GM21737 (cell line): ENCODE data around the gene IGFBP5.

ENCODE experiments used
- ATAC-seq: cut with Tn5 transposase; IDR thresholded peaks from one replicate; pipeline ENCODE4 v1.9.1; 2021; ENCODE audit warnings: mild to moderate bottlenecking, moderate library complexity; ENCODE audit not compliant: unreplicated experiment

The IGFBP5 gene

GRCh38 chr2:216695401-216695821, at the start of gene IGFBP5:
Gene IGFBP5, minus strand, starts transcription at chr2:216695549. Its CDS starts 774 bp downstream, at chr2:216694775.
- no peak for ATAC-seq

- ATAC-seq: no peak
These were observed 48.4 kb upstream of the IGFBP5 start for GRCh38 chr2:216743781-216744180.

GRCh38 chr2:216742411-216742810, 47.1 kb upstream of the IGFBP5 start:
- ATAC-seq: no peak

GRCh38 chr2:216741223-216741593, 45.9 kb upstream of the IGFBP5 start:
- ATAC-seq: no peak

GRCh38 chr2:216740557-216741222, 45.3 kb upstream of the IGFBP5 start:
- ATAC-seq: no peak

- ATAC-seq: no peak
These were observed 43.7 kb upstream of the IGFBP5 start for GRCh38 chr2:216739035-216739434.

- ATAC-seq: no peak
These were observed 42.3 kb upstream of the IGFBP5 start for GRCh38 chr2:216737676-216738075.

GRCh38 chr2:216736326-216736725, 41.0 kb upstream of the IGFBP5 start:
- ATAC-seq: no peak

GRCh38 chr2:216735668-216736067, 40.3 kb upstream of the IGFBP5 start:
- ATAC-seq: no peak

- ATAC-seq: no peak
These were observed 39.7 kb upstream of the IGFBP5 start for GRCh38 chr2:216735086-216735485.

- ATAC-seq: no peak
These were observed 37.7 kb upstream of the IGFBP5 start for GRCh38 chr2:216733046-216733445.

- no peak for ATAC-seq
These were observed 37.0 kb upstream of the IGFBP5 start for GRCh38 chr2:216732334-216732733.

GRCh38 chr2:216731465-216731864, 36.1 kb upstream of the IGFBP5 start:
- ATAC-seq: no peak

GRCh38 chr2:216730871-216731270, 35.5 kb upstream of the IGFBP5 start:
- ATAC-seq: no peak

GRCh38 chr2:216727346-216728122, 32.2 kb upstream of the IGFBP5 start:
- no peak for ATAC-seq

GRCh38 chr2:216724190-216724589, 28.8 kb upstream of the IGFBP5 start:
- no peak for ATAC-seq

- no peak for ATAC-seq
These were observed 25.8 kb upstream of the IGFBP5 start for GRCh38 chr2:216721141-216721540.

GRCh38 chr2:216720722-216721121, 25.4 kb upstream of the IGFBP5 start:
- no peak for ATAC-seq

GRCh38 chr2:216717907-216718615, 22.7 kb upstream of the IGFBP5 start:
- ATAC-seq: no peak

GRCh38 chr2:216717491-216717901, 22.1 kb upstream of the IGFBP5 start:
- no peak for ATAC-seq

- no peak for ATAC-seq
These were observed 20.8 kb upstream of the IGFBP5 start for GRCh38 chr2:216716109-216716508.
